Skin epidermis (tissue), 12 donors: ENCODE results near the gene CMIP.
A peak's percentile ranks its signal among the peaks of the same experiment; 100 is the strongest.

Experiments
- H3K27ac ChIP-seq, 21 experiments: fragments of 200-600 bp; sonication (generic) in 11 of 21; one replicate each; pipeline ENCODE4 v1.5.0; 2020; ENCODE audit warnings: mild to moderate bottlenecking in 3 of 21, inconsistent platforms in 2 of 21, moderate library complexity in 2 of 21
- H3K4me3 ChIP-seq, 7 experiments: fragments of 200-600 bp; sonication (generic) in 2 of 7; one replicate each; pipeline ENCODE4 v1.5.0; 2020; ENCODE audit warnings: inconsistent platforms in 2 of 7, mild to moderate bottlenecking in 2 of 7, moderate library complexity in 1 of 7

CMIP gene

DNA sequence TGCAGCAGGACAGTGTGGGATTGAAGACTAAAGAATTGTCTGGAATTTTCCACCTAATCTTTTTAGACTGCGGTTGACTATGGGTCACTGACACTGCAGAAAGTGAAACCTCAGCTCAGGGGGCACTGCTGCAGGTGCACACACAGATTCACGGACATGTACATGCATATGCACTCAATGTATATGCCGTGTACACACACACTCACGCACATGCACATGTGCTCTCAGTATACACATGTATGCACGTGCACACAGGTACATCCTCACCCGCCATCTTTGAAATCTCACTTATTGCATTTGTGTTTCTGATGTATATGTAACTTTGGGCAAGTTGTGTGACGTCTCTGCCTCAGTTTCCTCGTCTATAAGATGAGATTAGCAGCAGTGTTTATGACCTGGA, 27.3 kb downstream of the CMIP start:
- H3K27ac ChIP-seq = peak overlapping the region in 3 of 21 experiments; percentile 16 to 38 (median 33)

DNA sequence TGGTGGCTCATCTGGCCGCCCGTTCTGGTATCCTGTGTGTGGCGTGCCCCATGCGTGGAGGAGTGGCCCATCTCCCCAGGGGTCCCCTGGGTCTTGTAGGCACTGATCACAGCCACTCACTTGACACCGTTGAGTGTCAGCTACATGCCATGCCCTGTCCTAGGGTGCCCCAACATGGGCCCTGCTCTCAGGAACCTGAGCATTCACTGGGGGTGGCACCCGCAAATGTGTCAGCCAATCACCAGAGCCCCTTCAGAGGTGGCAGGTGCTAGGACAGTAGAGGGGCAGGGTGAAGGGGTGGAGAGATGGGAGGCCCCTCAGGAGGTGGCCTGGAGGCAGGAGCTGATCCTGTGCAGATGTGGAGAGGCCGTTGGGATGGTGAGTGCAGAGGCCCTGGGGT, 27.8 kb downstream of the CMIP start:
- Histone ChIP-seq H3K27ac (peak overlapping the region in 2 of 21 experiments; percentile 33 to 38), H3K4me3 (no peak overlapping the region)

More for the DNA sequence above, 27.3 kb downstream of the CMIP start:
- H3K4me3 ChIP-seq = no peak overlapping the region

DNA sequence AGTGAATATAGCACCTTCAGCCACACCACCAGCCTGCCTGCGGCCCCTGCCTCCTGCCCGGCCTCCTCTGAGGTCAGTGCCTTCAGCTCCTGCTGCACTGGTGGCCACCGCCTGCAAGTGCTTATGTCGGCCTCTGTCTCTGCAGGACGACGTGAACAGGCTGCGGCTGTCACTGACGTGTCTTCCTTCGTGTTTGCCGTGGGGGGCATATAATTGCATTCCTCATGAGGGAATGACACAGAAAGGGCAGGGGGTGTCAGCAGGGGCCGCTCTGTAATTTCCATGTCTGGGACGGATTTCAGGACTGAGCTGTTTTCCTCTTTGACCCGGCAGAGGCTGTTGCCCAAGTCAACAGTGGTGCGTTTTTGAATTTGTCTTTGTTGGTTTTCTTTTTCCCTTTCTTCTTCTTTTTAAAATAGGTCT, 28.5 kb downstream of the CMIP start:
- H3K4me3 ChIP-seq = no peak overlapping the region
- peak overlapping the region in 3 of 21 experiments; percentile 5 to 38 (median 33) for H3K27ac ChIP-seq

DNA sequence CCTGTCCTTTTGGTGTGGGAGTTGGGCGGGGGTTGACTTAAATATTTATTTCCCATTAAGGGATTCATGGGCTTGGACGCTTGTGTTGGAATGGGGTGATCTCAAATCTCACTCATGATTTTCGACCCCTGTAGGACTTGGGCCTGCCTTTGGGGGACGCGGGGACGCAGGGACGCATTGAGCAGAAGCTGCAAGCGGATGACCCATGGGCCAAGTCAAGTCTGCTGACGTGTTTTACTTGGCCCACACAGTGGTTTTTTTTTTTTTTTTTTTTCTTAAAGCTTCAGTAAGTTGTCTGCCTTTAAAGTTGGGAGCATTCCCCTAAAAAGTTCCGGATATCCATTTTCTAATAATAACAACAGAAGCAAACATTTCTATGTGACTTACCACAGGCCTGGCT, 28.9 kb downstream of the CMIP start:
- Histone ChIP-seq H3K27ac (peak overlapping the region in 3 of 21 experiments; percentile 3 to 30 (median 5)), H3K4me3 (no peak overlapping the region)

DNA sequence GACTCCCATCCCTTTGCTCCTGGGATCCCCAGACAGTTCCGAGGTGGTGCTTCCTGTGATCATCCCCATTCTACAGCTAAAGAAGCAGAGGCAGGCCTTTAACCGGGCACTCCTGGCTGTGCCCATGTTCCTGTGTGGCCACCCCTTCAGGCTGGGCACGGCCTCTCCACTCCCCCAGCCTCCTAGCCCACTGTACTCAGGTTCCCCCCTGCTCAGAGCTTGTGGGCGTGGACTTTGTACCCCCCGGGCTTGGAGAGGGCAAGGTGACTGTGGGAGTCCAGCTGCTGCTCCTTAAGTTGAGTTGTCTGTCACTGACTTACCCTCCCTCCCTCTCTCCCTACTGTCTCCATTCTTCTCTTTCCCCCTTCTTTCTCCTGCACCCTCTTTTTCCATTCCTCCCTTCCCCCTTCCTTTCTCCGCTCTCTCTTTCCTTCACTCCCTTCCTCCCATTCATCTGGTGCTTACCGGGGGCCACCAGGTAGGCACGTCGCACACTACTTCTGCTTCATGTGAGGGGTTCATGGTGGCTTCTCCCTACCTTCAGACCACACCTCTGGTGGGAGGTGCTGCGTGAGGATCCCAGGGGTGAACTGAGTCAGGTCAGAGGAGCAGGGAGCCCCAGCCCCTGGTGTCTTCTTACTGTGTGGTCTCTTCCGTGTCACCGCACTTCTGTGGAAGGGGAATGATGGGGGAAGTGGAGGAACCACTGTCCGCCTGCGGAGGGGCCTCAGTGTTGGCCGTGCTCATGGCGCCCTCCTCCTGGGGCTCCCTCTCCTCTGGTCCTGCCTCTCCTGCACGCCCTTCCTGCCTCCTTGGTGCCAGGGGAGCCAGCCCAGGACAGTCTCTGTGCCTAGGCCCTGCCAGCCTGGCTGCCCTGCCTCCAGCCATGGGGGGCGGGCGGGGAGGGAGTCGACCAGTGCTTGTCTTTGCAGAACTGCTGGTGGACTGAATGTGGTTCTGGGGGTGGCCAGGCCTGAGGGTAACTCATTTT, 29.7 kb downstream of the CMIP start:
- no peak overlapping the region for H3K4me3 ChIP-seq
- H3K27ac ChIP-seq = peak overlapping the region in 3 of 21 experiments; percentile 3 to 36 (median 30)

DNA sequence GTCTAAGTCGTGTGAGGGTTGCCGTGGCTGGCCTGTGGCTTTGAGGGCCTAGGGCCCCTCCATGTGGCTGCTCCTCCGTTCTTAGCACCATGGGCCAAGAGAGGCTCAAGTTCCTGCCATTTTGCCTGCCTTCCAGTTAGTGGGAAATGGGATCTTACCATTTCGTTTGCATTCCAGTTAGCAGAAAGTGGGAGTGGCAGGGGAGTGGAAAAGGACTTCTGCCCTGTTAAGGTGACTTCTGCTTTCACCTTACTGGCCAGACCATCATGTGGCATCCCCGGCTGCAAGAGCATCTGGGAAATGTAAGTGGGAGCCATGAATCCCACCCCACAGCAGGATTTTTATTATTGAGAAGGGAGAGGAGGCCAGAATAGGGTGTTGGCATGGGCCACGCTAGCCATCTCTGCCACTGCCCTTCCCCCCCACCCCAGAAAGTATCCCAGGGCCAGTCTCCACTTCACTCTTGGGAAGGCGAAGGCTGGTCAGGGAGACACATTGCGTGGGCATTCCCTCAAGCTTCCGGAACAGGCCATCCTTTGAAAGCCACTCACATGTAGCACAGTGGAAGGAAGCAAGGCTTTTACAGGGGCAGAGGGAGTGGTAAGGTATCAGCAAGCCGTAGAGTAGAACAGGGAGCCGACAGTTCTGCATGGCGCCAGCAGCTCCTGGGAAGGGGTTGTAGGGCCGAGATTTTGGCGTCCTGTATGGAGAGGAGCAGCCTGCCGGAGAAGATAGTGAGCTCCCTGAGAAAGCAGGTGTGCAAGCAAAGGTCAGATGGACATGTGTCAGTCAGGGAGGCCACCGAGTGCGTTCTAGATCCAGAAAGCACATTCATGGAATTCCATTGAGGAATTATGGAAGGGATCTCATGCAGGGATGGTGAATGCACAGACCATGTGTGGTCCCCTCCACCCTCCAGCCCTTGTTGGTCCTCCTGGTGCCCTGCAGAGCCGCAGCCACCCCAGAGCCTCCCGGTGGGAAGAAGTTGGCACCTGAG, 33.4 kb downstream of the CMIP start:
- Histone ChIP-seq H3K27ac (peak overlapping the region in 12 of 21 experiments; percentile 7 to 78 (median 40)), H3K4me3 (no peak overlapping the region)

DNA sequence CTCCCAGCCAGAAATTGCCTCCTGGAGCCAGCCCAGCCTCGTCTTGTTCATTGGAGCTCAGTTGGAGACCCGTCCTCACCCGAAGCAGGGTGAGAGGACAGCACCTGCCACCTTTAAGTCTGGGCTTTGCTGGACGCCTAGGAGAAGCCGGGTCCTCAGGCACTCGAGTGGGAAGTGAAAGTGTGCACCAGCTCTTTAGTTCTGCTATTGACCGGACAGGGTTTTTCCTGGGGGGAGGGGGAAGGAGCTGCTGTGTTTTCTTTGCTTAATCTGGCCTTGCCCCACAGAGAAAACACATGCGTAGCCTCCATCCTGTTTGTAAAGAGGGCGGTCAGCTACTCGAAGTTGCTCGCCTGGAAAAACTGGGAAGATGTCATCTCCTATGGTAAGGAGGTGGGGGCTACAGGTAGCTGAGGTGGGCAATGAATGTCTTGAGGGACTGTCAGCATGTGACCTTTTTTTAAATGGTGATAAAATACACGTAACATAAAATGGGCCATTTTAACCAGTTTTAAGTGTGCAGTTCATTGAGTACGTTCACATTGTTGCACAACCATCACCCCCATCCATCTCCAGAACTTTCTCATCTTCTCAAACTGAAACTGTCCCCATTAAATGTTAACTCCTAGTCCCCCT, 34.4 kb downstream of the CMIP start:
- H3K27ac ChIP-seq = peak overlapping the region in 14 of 21 experiments; percentile 6 to 78 (median 40)
- H3K4me3 ChIP-seq = no peak overlapping the region

DNA sequence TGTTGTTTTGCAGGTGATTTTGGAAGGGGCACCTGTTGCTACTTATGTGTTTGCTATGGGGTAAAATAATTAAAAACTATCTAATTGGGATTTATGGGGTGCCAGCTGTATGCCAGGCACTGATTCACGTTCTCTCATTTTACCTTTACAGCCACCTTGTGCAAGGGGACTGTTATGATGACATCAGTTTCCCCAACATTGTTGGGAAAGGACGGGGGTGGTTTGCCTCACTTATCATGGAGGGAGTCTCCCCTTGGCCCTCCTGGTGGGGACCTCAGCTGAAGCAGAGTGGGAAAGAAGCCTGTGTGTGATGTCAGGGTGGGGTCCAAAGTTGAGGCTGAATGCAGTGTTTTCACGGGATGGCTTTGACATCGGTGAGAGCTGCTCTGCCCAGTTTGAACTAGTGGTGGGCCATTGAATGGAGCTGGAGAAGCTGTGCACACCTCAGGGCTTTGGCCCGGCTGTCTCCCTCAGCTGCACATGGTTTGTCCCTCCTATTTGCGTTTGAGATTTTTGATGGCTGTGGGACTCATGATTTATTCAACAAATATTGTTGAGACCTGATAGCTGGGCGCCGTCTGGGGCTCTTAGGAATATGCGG, 36.1 kb downstream of the CMIP start:
- Histone ChIP-seq H3K27ac (peak overlapping the region in 16 of 21 experiments; percentile 2 to 68 (median 42)), H3K4me3 (no peak overlapping the region)

DNA sequence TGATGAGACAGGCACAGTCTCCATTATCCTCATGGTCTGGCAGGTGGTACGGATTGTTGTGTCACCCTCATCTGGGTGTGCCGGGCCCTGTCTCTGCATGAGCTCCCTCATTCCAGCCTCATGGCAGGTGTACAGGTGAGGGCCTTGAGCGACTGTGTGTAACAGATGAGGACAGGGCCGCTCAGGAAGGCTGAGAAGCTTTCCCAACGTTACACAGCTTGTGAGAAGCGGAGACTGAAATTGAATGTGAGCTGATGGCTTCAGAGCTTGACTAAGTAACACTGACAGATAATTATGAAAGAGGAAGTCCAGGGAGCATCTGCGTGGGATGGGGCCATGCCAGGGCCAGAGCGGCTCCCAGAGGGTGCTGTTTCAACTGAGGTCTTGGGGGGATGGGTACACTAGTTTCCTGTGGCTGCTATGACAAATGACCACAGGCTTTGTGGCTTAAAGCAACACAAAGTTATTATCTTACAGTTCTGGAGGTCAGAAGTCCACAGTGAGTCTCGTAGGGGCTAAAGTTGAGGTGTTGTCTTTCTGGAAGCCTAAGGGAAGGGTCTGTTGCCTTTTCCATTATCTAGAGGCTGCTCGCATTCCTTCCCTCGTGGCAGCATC, 36.7 kb downstream of the CMIP start:
- H3K4me3 ChIP-seq = no peak overlapping the region
- H3K27ac ChIP-seq = peak overlapping the region in 18 of 21 experiments; percentile 2 to 68 (median 42)

DNA sequence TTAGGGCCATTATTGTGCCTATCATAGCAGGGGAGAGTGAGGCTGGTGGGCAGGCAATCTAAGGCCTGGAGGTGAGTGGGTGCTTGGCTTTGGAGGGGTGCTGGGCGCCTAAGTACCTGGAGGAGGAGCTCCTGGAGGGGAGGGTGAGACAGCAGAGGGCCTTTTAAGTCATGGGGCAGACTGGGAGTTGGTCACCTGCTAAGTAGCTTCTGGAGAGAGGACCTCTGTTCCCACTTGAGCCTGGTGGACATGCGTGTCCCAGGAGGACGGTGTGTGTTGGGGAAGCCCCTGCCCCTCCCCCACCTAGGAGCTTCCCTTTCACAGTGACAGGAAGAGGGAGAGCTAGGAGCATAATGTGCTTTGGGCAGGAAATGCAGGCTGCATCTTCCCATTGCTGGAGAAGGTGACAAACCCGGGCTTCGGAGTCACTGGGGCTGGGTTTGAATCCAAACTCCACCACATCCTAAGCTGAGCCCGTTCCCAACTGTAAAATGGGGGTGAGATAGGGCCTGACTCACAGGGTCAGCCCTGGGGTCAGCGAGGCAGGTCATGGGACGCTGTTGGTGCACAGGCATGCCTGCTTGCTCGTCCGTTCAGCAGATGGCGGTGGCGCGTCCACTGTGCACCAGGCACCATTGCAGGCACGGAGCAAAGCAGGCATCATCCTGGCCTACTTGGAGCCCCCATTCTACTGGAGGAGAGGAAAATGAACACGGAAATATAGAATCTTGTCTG, 37.9 kb downstream of the CMIP start:
- no peak overlapping the region for H3K4me3 ChIP-seq
- H3K27ac ChIP-seq = peak overlapping the region in 7 of 21 experiments; percentile 2 to 63 (median 13)

DNA sequence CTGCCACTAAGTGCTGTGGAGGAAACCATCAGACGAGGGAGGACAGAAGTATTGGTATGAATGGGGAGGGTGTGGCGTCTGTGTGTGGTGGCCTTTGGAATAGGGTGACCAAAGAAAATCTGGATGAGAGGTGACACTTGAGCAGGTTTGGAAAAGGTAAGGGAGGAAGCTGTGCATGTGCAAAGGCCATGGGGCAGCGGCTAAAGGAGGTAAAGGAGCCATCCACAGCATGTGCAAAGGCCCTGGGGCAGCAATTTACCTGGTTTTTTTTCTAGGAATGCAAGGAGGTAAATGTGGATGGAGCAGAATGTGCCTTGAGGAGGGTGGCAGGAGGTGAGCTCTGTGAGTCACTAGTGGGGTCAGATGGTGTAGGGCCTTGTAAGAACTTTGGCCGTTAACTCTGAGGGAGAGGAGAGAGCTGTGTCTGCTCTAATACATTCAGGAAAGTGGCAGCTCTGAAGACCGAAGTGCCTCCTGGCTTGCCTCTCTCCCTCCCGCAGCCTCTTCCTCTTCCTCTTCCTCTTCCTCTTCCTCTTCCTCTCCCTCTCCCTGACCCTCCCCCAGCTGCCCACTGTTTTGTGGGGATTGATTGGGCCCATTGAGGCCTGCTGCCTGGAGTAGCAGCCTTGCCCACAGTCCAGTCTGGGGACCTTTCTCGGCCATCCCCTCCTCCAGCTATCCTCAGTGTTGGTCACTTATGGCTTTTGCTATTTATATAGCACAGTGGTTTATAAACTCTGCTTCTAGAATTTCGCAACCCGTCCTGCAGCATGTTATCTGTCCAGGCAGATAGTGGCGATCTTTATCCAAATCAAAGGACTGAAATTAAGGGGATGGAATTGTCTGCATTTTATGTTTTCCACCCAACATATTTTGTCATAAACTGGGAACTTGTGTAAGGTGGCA, 38.7 kb downstream of the CMIP start:
- H3K27ac ChIP-seq = peak overlapping the region in 5 of 21 experiments; percentile 7 to 32 (median 19)
- H3K4me3 ChIP-seq = no peak overlapping the region

DNA sequence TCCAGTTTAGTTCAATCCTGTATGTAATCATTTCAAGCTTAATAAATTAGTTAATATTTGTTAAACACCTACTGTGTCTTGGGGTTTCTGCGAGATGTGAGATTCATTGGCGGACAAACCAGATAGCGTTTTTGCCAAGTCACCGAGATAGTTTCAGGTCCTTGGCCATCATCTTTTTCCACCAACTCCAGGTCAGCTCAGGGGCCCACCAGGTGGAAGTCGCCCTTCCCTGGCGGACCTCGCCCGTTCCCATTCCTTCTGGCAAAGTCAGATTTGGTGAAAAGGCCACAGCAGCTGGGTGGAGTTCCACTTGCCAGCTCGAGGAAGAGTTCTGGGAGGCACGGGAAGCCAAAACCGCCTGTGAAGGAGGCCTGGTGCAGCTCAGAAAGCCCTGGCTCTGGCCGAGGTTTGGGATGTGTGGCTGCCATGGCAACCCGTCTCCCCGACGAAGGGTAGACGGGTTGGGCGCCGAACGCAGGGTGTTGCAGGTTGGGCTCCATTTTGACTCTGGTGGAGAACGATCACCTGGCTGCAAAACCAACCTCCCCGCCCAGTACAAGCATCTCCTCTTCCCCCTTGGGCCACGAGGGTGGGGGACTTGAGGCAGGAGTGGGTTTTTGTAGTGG, 39.5 kb downstream of the CMIP start:
- Histone ChIP-seq H3K4me3 (no peak overlapping the region), H3K27ac (no peak overlapping the region)

DNA sequence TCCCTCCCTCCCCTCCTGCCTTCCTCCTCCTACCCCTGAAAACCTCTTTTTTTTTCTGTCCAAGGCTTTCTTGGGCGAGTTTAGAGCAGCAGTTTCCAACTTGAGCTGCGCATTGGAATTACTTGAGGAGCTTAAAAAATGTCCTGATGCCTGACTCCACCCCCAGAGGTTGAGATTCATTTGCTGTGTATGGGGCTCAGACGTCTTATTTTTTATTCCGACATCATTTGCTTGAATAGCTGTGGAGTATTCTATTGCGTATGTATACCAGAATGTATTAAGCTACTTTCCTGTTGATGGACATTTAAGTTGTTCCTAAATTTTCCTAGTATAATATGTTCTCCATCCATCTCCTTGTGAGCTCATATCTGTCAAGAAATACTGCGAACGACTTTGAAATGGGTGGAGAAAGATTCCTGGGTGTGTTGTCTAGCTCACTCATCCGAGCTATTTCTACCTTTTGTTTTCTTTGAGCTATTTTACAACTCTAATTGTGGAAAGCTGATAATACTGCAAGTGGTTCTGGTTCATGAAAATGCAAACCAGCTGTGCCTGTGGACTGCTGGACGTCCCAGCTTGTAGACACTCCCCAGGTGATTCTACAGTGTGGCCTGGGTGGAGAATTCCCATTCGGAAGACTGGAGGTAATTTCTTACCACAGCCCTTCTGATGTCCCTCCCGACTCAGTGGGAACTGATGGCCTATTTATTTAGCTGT, 40.5 kb downstream of the CMIP start:
- H3K27ac ChIP-seq = peak overlapping the region in 2 of 21 experiments; percentile 35 to 41
- H3K4me3 ChIP-seq = no peak overlapping the region

DNA sequence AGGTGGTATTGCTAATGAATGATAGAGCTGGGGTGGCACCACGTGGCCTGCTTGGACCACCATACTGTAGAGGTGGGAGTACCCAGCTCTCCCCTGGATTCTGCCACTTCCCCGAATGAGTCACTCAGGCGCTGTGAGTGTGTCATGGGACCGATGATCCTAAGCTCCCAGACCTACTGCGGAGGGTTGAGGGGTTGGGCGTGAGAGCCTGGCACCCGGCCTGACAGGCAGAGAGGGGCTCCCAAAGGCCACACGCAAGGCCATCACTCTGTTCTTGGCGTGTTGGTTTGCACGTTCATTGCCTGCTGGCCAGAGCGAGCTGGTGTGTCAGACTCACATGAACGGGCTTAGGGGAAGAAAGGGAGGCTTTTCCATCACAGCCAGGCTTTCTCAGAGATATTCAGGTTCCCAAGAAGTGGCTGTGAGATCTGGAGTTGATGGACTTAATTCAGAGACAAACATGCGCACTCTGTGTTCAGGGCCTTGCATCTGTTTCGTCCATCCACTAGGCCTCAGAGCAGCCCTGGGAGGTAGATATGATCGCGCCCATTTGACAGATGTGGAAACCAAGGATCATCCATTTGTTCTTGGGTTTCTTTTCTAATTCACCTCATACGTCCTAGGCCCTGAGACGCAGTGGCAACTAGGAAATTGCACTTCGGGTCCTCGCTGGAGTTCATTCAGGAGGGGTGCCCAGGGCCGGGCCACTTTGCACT, 41.4 kb downstream of the CMIP start:
- no peak overlapping the region for H3K4me3 ChIP-seq
- peak overlapping the region in 9 of 21 experiments; percentile 8 to 67 (median 41) for H3K27ac ChIP-seq

DNA sequence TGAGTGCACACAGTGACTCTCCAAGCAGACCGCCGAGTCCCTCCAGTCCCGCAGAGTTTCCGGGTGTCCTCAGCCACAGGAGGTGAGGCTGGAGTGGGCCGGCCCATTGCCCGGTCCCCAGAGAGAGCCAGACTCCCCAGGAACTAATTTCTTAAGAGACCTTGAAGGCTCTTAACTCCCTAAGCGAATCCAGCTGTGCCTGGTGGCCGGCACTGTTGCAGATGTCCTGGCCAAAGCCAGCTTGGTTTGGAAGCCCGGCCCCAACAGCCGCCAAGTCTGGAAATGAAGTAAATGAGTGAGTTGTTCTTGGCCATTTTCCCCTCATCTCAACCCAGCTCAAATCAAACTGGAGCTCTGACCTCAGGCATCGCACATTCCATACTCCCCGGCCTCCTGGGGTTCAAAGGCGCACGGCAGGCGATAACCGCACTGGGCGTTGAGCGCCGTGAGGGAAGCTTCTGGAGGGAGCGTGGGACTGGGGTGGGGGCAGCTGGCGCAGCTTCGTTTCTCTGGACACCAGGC, 42.0 kb downstream of the CMIP start:
- H3K4me3 ChIP-seq = no peak overlapping the region
- H3K27ac ChIP-seq = peak overlapping the region in 12 of 21 experiments; percentile 26 to 68 (median 58)
